Kidney epithelial cell (primary cell): ENCODE measurements around the gene COL13A1. TPM values are rescaled to one million over a fixed set of nuclear protein-coding genes. Genes with fewer than 3 reads are reported as not detected.

Experiments used
- DNase-seq: peaks from one replicate; pipeline ENCODE4 v3.0.0-alpha.2; 2010; ENCODE audit warnings: low read depth
- H3K27me3 ChIP-seq: 2 replicates; pipeline ENCODE4 v1.6.0; 2011; ENCODE audit warnings: low read length; ENCODE audit not compliant: control insufficient read depth, insufficient read depth
- H3K36me3 ChIP-seq: 2 replicates; pipeline ENCODE4 v1.5.1; 2011; ENCODE audit warnings: low read length; ENCODE audit not compliant: control insufficient read depth, insufficient read depth
- H3K4me3 ChIP-seq: 2 replicates; pipeline ENCODE4 v1.5.1; 2011; ENCODE audit warnings: low read depth, mild to moderate bottlenecking, control low read depth, low read length
- total RNA-seq: library from RNA; depleted of rRNA; stranded (reverse); fragments of >200 nt; gene quantifications from 2 replicates; pipeline ENCODE4 v1.2.3, GENCODE V29; 2015
- TF ChIP-seq, protein P1 (sequence below): IDR thresholded peaks from 2 replicates; pipeline ENCODE4 v1.5.1; 2011; ENCODE audit warnings: mild to moderate bottlenecking, moderate library complexity, low read length, control low read depth, inconsistent platforms; ENCODE audit not compliant: insufficient read depth, poor library complexity, severe bottlenecking

The COL13A1 gene
- total RNA-seq, 1 donor from 2014 or later: 1.7 TPM

DNA sequence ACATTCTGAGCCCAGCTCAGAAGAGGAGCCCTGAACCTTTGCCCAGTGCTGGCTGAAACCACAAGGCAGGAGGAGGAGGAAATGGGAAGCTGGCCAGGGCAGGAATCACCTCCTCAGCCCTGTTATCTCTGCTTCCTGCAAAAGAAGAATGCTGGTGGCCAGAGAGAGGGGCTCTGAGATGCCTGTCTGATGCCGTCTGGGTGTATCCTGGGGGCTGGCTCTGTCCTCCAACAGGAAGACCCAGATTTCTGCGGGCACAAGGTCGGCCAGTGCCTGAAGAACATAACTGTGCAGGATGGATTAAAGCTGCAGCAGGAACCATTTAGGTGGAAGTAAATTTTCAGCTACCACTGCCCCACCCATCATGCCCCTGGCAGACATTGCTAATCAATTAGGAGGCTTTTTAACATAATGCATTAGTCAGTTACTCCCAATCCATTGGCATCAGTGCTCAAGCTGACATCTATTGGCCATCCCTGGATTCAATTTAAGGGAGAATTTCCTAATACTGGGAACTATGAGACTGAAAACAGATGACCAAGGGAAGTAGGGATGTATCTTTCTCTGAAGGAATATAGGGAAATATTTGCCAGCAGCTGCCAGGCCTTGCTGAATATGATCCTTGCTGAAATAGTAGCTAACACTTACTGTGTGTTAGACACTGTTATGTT is 67.7 kb downstream of the COL13A1 start:
- H3K36me3 ChIP-seq: no peaks in the 10 kb centered on the region
- DNase-seq: no peak
- H3K4me3 ChIP-seq: no peak overlapping the region
- H3K27me3 ChIP-seq: no peaks in the 10 kb centered on the region
- TF ChIP-seq, protein P1, sequence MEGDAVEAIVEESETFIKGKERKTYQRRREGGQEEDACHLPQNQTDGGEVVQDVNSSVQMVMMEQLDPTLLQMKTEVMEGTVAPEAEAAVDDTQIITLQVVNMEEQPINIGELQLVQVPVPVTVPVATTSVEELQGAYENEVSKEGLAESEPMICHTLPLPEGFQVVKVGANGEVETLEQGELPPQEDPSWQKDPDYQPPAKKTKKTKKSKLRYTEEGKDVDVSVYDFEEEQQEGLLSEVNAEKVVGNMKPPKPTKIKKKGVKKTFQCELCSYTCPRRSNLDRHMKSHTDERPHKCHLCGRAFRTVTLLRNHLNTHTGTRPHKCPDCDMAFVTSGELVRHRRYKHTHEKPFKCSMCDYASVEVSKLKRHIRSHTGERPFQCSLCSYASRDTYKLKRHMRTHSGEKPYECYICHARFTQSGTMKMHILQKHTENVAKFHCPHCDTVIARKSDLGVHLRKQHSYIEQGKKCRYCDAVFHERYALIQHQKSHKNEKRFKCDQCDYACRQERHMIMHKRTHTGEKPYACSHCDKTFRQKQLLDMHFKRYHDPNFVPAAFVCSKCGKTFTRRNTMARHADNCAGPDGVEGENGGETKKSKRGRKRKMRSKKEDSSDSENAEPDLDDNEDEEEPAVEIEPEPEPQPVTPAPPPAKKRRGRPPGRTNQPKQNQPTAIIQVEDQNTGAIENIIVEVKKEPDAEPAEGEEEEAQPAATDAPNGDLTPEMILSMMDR: no peak

DNA sequence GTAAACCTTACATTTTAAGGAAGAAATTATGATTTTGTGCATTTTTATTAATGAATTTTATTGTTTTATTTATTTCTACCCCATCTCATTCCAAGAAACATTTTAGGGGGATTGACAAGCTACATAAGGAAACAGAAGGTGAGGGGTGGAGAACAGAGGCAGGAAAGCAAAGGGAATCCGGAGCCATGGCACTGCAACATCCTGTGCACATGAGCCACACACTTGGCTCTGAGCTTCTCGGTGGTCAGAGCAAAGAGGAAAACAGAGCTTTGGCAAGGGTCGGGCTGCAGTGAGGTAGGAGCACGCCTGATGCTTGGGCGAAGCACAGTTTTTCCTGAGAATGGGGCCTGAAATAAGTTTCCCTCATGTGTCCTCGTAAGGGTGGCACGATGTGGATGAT is 68.9 kb downstream of the COL13A1 start:
- no peaks in the 10 kb centered on the region for H3K27me3 ChIP-seq
- TF ChIP-seq, protein P1: no peak

DNA sequence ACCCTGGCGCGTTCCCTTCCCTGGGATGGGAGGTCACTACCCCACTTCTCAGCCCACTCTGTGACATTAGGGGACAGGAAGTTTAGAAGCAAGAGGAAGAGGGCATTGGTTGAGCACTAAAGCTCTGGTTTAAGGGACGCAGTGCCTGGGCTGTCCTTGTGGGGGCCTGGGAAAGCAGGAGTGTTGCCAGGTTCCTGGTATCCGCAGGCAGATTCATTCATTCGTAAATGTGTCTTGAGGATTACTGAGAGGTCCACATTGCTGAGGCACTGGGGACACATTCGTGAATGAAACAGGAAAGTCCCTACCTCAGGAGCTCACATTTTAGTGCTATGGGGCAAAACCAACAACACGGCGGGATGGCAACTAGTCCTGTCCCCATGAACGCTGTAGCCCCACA is 69.4 kb downstream of the COL13A1 start:
- TF ChIP-seq, protein P1: no peak
- Histone ChIP-seq H3K36me3 (no peaks in the 10 kb centered on the region), H3K27me3 (no peaks in the 10 kb centered on the region), H3K4me3 (no peak overlapping the region)
- DNase-seq: no peak

More for the DNA sequence above, 68.9 kb downstream of the COL13A1 start:
- H3K36me3 ChIP-seq: no peaks in the 10 kb centered on the region
- DNase-seq: no peak
- no peak overlapping the region for H3K4me3 ChIP-seq

DNA sequence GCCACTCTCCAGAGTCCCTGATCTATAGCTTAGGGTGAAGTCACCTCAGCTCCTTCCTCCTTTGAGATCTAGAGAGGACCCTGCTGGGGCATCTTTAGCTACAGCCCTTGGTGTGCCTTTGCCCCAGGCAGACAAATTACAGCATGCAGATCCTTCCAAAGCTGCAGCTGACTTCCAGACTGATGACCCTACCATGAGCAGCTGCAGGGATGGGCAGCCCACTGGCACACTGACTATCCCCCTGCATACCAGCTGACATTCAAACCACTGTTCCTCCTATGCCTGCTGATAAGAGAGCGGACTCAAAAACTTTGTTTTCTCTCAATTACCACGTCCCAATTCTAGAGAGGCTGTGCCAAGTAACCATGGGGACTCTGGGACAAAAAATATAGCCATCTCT is 70.6 kb downstream of the COL13A1 start:
- TF ChIP-seq, protein P1: no peak

DNA sequence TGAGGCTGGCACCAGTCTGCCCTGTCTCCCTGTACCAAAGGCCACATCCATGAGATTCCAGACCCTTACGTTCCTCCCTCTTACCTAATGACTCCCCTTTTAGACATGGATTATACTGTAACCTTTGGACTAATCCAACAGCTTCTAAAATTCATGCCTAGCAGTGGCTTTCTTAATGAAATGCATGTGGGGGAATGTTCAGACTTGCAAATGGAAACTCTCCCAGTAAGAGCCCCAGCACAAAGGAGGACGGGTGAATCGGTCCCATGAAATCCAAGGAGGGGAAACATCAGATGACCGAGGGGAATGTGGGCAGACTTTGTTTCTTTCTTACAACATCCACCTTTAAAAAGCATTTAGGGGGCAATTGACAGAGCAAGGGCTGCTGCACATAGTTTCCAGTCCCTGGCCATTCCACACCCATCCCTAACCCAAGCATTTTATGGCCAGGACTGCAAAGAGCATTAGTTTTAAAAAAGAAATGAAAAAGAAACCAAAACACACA is 71.5 kb downstream of the COL13A1 start:
- no peaks in the 10 kb centered on the region for H3K36me3 ChIP-seq
- TF ChIP-seq, protein P1: no peak
- DNase-seq: no peak
- no peak overlapping the region for H3K4me3 ChIP-seq
- no peaks in the 10 kb centered on the region for H3K27me3 ChIP-seq

More for the DNA sequence above, 70.6 kb downstream of the COL13A1 start:
- no peak overlapping the region for H3K4me3 ChIP-seq
- no peak for DNase-seq
- H3K27me3 ChIP-seq: no peaks in the 10 kb centered on the region
- H3K36me3 ChIP-seq: no peaks in the 10 kb centered on the region

DNA sequence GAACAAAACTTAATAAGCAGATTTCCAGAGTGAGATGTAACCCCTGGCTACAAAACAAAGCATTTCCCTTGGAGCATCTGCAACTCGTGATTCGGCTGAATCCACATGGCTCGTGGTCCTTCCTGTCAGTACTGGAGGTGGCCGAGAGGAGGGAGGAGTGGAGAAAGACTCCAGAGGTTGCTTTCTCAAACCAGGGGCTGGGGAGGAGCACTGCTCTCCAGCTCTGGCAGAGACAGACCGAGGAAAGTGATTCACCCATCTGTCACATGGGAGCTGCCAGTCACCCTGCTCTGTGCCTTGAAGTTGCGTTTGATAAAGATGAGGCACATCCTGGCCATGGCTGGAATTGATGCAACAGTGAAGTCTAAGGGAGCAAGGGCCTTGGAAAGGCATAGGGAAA is 72.7 kb downstream of the COL13A1 start:
- H3K27me3 ChIP-seq: no peaks in the 10 kb centered on the region
- no peaks in the 10 kb centered on the region for H3K36me3 ChIP-seq
- no peak for DNase-seq

More for the DNA sequence above, 72.7 kb downstream of the COL13A1 start:
- H3K4me3 ChIP-seq: no peak overlapping the region
- TF ChIP-seq, protein P1: no peak
